Neural crest cell (in vitro differentiated cells): ENCODE measurements around the gene AHCYL2. TPM values are rescaled to one million over a fixed set of nuclear protein-coding genes. Genes with fewer than 3 reads are reported as not detected.

ENCODE experiments used
- total RNA-seq: library from RNA; stranded (reverse); gene quantifications from 2 replicates; pipeline ENCODE4 v1.2.1, GENCODE V29; 2021

The AHCYL2 gene
- total RNA-seq, 1 donor from 2014 or later: 19.1 TPM

Other genes starting within 250 kb of the AHCYL2 start
- 67.5 and 68.7 TPM in 2 replicates for gene TNPO3, start 169.9 kb upstream of the AHCYL2 start, total RNA-seq
- gene TSPAN33, start 80.3 kb upstream of the AHCYL2 start, total RNA-seq: 15.9 and 16.7 TPM in 2 replicates
- 104 and 119 TPM in 2 replicates for gene SMO, start 36.4 kb upstream of the AHCYL2 start, total RNA-seq
- 11.6 and 13.0 TPM in 2 replicates for gene STRIP2, start 209.4 kb downstream of the AHCYL2 start, total RNA-seq